PC-3 (cell line): Measurements from ENCODE around the gene ACP4.

Experiments used
- EZH2 ChIP-seq: fragments of 300-600 bp; sonication (generic); IDR thresholded peaks from one replicate; pipeline ENCODE4 v1.6.1; 2017; ENCODE audit warnings: antibody characterized with exemption, mild to moderate bottlenecking, low read length; ENCODE audit not compliant: unreplicated experiment
- EZH2phosphoT487 ChIP-seq: fragments of 300-600 bp; sonication (generic); IDR thresholded peaks from 2 replicates; pipeline ENCODE4 v1.6.1; 2018; ENCODE audit warnings: mild to moderate bottlenecking, antibody characterized with exemption, low read length, borderline replicate concordance
- TF ChIP-seq, protein P1 (sequence below): fragments of 300-600 bp; sonication (generic); conservative IDR thresholded peaks from 2 replicates; pipeline ENCODE4 v1.5.1; 2017; ENCODE audit warnings: antibody characterized with exemption, low read depth, mild to moderate bottlenecking, low read length

DNA sequence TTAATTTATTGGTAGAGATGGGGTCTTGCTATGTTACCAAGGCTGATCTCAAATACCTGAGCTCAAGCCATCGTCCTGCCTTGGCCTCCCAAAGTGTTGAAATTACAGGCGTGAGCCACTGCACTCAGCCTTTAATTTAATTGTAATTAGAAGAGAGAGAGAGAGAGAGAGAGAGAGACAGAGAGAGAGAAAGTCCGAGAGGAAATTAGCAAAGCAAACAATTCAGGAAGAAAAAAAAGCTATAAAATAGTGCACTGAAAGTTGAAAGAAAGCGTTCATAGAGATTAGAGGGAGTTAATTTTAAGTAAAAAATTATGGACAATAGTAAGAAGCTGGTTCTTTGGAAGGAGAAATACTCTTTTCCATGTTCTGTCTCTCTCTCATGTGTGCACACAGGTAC, 13.0 kb upstream of the ACP4 start:
- TF ChIP-seq, protein P1, sequence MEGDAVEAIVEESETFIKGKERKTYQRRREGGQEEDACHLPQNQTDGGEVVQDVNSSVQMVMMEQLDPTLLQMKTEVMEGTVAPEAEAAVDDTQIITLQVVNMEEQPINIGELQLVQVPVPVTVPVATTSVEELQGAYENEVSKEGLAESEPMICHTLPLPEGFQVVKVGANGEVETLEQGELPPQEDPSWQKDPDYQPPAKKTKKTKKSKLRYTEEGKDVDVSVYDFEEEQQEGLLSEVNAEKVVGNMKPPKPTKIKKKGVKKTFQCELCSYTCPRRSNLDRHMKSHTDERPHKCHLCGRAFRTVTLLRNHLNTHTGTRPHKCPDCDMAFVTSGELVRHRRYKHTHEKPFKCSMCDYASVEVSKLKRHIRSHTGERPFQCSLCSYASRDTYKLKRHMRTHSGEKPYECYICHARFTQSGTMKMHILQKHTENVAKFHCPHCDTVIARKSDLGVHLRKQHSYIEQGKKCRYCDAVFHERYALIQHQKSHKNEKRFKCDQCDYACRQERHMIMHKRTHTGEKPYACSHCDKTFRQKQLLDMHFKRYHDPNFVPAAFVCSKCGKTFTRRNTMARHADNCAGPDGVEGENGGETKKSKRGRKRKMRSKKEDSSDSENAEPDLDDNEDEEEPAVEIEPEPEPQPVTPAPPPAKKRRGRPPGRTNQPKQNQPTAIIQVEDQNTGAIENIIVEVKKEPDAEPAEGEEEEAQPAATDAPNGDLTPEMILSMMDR, result no peak
- TF ChIP-seq EZH2phosphoT487, result no peak
- no peak for TF ChIP-seq EZH2
